Activated T-cell treated with anti-CD3 and anti-CD28 coated beads, Interleukin-2, amount 50 U/mL, for 48 hours (primary cell): ENCODE measurements around the gene FKBP1A.
A peak's percentile ranks its signal among the peaks of the same experiment; 100 is the strongest.

Source experiments
- DNase-seq, 2 experiments: peaks; one replicate each; pipeline ENCODE4 v3.0.0-alpha.2; 2020

The FKBP1A gene

GRCh38 chr20:1392693-1393506 is at the start of gene FKBP1A:
FKBP1A (minus strand) TSS chr20:1393054; CDS start chr20:1392998, 56 bp downstream.
- DNase-seq, result peak; percentile 92 to 94

GRCh38 chr20:1442304-1442703 is 49.5 kb upstream of the FKBP1A start:
- DNase-seq, result no peak

DNA sequence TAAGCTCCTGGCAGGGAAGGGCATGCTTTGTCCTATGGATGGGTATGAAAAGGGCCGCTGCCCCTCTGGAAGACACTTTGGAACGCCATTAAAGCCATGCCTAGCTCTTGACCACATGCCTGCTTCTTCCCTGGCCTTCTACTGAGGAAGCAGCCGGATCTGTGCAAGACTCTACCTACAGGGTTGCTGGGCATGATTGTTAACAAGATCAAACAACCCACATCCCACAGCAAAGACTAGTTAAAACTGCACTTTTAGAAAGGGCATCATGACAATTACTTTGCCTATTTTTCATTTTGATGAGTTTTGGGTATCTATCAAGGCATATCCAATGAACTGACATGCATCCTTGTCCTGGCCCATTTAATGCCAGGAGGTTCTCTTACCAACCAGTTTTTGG is 48.3 kb upstream of the FKBP1A start:
- DNase-seq, result no peak

- DNase-seq, result no peak
These were observed 47.2 kb upstream of the FKBP1A start for GRCh38 chr20:1440024-1440423.

GRCh38 chr20:1438361-1438760 is 45.5 kb upstream of the FKBP1A start:
- no peak for DNase-seq

DNA sequence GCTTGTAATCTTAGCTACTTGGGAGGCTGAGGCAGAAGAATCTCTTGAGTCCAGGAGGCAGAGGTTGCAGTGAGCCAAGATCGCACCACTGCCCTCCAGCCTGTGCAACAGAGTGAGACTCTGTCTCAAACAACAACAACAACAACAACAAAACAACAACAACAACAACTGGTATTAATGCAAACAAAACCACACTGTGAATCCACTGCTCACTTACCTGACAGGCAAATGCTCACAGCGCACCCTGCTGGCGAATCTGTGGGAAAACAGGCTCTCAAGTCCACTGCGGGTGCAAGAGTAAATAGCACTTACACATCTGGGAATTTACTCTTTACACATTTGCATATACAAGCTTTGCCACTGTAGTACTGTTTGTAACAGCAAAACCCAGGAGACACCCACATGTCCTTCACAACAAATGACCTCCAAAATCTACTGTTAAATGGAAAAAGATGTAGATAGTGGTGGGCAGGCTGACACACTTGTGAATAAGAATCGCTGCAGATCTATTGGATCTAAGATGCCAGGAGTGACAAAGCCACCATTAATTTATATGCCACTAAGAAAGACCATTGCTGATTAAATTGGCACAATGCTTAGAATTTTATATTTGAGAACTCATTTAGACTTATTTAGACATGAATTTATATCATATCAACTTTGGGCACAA is 44.5 kb upstream of the FKBP1A start:
- DNase-seq, result peak; percentile 79 to 84

- DNase-seq, result no peak
These were observed 43.4 kb upstream of the FKBP1A start for GRCh38 chr20:1436263-1436662.

- DNase-seq, result no peak
These were observed 42.5 kb upstream of the FKBP1A start for GRCh38 chr20:1435337-1435699.

DNA sequence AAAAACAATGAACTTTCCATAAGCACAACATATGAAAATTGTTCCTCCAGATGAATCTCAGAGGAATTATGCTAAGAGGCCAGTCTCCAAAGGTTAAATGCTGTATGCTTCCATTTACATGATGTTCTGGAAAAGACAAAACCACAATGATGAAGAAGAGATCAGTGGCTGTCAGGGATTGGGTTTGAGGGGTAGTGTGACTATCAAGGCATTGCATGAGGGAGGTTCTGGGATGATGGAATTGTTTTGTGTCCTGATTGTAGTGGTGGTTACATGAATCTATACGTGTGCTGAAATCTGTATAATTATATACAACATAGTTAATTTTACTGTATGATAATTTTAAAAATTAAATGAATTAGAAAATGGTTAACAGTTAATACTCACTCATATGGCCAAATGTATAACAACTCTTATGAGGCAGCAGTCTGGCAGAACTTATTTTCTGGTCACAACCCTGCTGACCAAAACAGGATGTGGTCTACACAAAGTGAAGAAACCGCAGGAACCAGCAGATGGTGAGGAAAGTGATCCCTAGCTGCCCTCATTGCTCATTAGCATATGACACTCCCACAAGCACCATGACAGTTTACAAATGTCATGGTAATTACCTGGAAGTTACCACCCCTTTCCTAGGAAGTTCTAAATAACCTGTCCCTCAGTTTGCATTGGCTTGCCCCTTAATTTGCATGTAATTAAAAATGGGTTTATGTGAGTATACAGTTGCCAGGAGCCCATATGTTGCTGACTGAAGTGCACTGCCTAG is 41.9 kb upstream of the FKBP1A start:
- peak; percentile 66 to 68 for DNase-seq

DNA sequence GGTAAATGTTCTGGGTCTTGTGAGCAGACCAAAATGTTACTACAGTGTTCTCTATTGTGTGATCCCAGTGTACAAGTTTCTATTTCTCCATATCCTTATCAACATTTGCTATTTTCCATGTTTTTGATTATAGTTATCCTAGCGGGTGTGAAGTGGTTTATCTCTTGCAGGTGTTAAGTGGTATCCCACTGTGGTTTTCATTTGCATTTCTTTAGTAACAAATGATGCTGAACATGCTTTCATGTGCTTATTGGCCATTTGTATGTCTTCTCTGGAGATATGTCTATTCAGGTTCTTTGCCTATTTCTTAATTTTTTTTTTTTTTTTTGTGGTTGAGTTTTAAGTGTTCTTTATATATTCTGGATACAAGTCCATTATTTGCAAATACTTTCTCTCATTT is 38.3 kb upstream of the FKBP1A start:
- no peak for DNase-seq

GRCh38 chr20:1430004-1430451 is 37.2 kb upstream of the FKBP1A start:
- DNase-seq, result no peak

DNA sequence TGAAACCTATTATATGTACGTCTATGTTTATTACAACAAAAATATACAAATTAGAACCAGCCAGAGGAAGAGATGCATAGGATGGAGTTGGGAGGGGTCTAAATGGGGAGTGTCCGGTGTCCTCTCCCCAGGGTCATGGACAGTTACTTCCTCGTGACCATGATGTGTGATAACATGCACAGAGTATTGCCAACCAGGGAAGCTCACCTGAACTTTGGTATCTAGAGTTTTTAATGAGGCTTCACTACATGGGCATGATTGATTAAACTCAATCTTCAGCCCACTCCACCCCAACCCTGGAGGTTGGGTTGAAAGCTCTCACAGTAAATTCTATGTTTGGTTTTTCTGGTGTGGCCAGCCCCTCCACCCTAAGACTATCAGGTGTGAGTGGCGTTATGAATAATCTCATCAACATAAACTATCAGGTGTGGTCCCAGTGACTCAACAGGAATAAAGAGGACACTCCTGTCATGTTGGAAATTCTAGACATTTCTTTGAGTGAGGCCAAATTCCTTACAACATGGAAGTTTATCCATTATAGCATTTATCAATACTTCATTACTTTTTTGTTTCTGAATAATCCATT is 36.4 kb upstream of the FKBP1A start:
- DNase-seq, result no peak

DNA sequence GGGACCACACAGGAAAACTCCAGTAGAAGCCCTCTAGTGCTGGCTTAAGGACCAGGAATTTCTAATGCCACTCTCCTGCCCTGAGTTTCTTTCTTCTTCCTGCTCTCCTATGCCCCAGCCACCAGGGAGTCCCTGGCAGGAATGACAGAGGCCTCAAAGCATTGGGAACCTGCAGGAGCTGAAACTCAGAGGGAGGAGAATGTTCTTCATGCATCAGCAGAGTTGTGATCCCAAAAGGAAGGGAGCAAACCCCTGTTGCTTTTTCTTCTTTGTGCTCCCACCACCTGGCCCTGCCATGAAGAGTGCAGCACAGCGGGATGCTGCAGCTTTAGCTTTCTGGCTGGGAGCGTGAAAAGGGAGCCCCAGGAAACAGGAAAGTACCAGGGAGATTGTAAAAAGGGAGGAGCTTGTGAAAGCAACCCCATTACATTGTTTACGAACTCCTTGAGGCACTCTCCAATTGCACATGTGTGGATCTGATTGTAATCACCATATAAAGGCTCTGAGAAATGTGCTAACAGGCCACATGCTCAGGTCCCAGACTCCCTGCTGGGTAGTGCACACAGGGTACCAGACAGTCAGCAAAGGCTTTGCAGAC is 34.7 kb upstream of the FKBP1A start:
- no peak for DNase-seq

GRCh38 chr20:1426231-1426849 is 33.5 kb upstream of the FKBP1A start:
- DNase-seq, result no peak

DNA sequence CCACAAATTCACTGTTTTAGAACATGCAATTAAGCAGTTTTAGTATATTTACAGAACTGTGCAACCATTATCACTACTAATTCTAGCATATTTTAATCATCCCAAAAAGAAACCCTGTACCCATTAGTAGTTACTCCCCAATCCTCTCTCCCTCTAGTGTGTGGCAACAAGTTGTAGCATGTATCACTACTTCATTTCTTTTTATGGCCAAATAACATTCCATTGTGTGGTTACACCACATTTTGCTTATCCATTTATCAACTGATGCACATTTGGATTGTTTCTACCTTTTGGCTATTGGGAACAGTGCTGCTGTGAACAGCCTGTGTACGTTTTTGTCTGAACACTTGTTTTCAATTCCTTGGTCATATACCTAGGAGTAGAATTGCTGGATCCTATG is 31.5 kb upstream of the FKBP1A start:
- no peak for DNase-seq

- DNase-seq, result no peak
These were observed 30.8 kb upstream of the FKBP1A start for GRCh38 chr20:1423625-1424106.

GRCh38 chr20:1423206-1423605 is 30.4 kb upstream of the FKBP1A start:
- no peak for DNase-seq

- no peak for DNase-seq
These were observed 29.9 kb upstream of the FKBP1A start for GRCh38 chr20:1422753-1423152.

DNA sequence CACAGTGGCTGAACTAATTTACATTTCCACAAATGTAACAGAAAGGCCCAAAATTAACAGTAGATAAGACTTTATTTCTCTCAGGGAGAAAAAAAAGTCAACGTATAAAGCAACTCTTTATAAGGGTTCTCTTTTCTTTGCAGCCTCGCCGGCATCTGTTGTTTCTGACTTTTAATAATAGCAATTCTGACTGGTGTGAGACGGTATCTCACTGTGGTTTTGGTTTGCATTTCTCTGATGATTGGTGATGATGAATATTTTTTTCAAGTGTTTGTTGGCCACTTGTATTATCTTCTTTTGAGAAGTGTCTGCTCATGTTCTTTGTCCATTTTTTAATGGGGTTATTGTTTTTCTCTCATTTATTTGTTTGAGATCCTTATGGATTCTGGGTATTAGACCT is 27.2 kb upstream of the FKBP1A start:
- DNase-seq, result no peak

GRCh38 chr20:1418350-1418749 is 25.5 kb upstream of the FKBP1A start:
- no peak for DNase-seq

DNA sequence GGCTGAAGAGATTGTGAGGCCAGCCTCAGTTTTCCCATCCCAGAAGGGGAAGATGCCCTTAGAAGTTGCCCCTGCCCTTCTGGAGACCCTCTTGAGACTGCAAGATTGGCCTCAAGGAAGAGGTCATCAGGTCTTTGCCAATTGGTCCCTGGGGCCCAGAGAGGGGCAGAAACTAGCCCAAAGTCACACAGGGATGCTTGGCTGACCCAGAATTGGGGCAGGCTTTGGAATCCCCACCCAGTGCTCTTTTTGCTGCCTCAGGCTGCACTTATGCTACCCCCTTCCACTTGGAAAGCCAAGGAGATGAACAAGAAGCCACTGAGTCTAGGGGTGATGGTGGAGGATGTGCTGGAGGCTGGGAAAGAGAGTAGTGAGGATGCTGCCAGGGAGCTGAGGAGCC is 24.9 kb upstream of the FKBP1A start:
- DNase-seq, result no peak

GRCh38 chr20:1417273-1417672 is 24.4 kb upstream of the FKBP1A start:
- DNase-seq, result no peak
